ENCODE measurements around the gene PTPRR.

Gene PTPRR

GRCh38 chr12:70910666-70911065 is 9.9 kb downstream of the PTPRR start:
- no peak for DNase-seq

GRCh38 chr12:70908978-70909377 is 11.6 kb downstream of the PTPRR start:
- no peak for DNase-seq

GRCh38 chr12:70907412-70907811 is 13.1 kb downstream of the PTPRR start:
- DNase-seq, result no peak

GRCh38 chr12:70895956-70896355 is 24.6 kb downstream of the PTPRR start:
- no peak for DNase-seq

- DNase-seq, result no peak
Measured at GRCh38 chr12:70892593-70892992, 27.9 kb downstream of the PTPRR start.

GRCh38 chr12:70890895-70891832 is 29.4 kb downstream of the PTPRR start:
- no peak for DNase-seq

GRCh38 chr12:70885956-70886355 is 34.6 kb downstream of the PTPRR start:
- DNase-seq, result no peak

- no peak for DNase-seq
Measured at GRCh38 chr12:70883855-70884254, 36.7 kb downstream of the PTPRR start.

- DNase-seq, result no peak
Measured at GRCh38 chr12:70880744-70881143, 39.8 kb downstream of the PTPRR start.

GRCh38 chr12:70876952-70877351 is 43.6 kb downstream of the PTPRR start:
- DNase-seq, result no peak

- no peak for DNase-seq
Measured at GRCh38 chr12:70875628-70876027, 44.9 kb downstream of the PTPRR start.

- DNase-seq, result no peak
Measured at GRCh38 chr12:70854881-70855568, 65.5 kb downstream of the PTPRR start.

- DNase-seq, result no peak
Measured at GRCh38 chr12:70854138-70854537, 66.4 kb downstream of the PTPRR start.

GRCh38 chr12:70853326-70853725 is 67.2 kb downstream of the PTPRR start:
- no peak for DNase-seq

GRCh38 chr12:70852416-70853150 is 68.0 kb downstream of the PTPRR start:
- no peak for DNase-seq

- DNase-seq, result no peak
Measured at GRCh38 chr12:70849265-70849960, 71.1 kb downstream of the PTPRR start.

GRCh38 chr12:70847871-70848270 is 72.7 kb downstream of the PTPRR start:
- no peak for DNase-seq

GRCh38 chr12:70845268-70845667 is 75.3 kb downstream of the PTPRR start:
- DNase-seq, result no peak

- no peak for DNase-seq
Measured at GRCh38 chr12:70843363-70843762, 77.2 kb downstream of the PTPRR start.

- no peak for DNase-seq
Measured at GRCh38 chr12:70842942-70843341, 77.6 kb downstream of the PTPRR start.

- no peak for DNase-seq
Measured at GRCh38 chr12:70842136-70842535, 78.4 kb downstream of the PTPRR start.

- no peak for DNase-seq
Measured at GRCh38 chr12:70840656-70841350, 79.7 kb downstream of the PTPRR start.
